Sigmoid colon (tissue), 7 donors: ENCODE data around the gene KRT23. TPM values are rescaled to one million over a fixed set of nuclear protein-coding genes. Genes with fewer than 3 reads are reported as not detected.

Experiments used
- DNase-seq: peaks from one replicate; pipeline ENCODE4 v3.0.0-alpha.2; 2019
- H3K27ac ChIP-seq, 4 donors: fragments of 200-600 bp; sonication (generic); one replicate each; pipeline ENCODE4 v1.5.1; 2016 to 2019; ENCODE audit warnings: mild to moderate bottlenecking in 1 of 4
- H3K27me3 ChIP-seq, 3 donors: fragments of 200-600 bp; sonication (generic); one replicate each; pipeline ENCODE4 v1.5.1; 2019; ENCODE audit warnings: mild to moderate bottlenecking in 1 of 3
- H3K36me3 ChIP-seq, 4 donors: fragments of 200-600 bp; sonication (generic); one replicate each; pipeline ENCODE4 v1.5.1; 2016 to 2019
- H3K4me1 ChIP-seq, 4 donors: fragments of 200-600 bp; sonication (generic); one replicate each; pipeline ENCODE4 v1.5.1; 2017 to 2019
- H3K4me3 ChIP-seq, 4 donors: fragments of 200-600 bp; sonication (generic); one replicate each; pipeline ENCODE4 v1.5.1; 2017 to 2019; ENCODE audit warnings: mild to moderate bottlenecking in 2 of 4, moderate library complexity in 1 of 4
- H3K9me3 ChIP-seq, 4 donors: fragments of 200-600 bp in 3 of 4; sonication (generic) in 3 of 4; one replicate each; pipeline versions ENCODE4 v1.5.1 to v1.6.1; 2013 to 2019
- CTCF ChIP-seq, 4 experiments: fragments of 450-650 bp in 3 of 4; fragments of 200-600 bp in 1 of 4; IDR thresholded peaks; one replicate each; pipeline ENCODE4 v1.5.1; 2016 to 2019; ENCODE audit warnings: antibody characterized with exemption in 4 of 4, mild to moderate bottlenecking in 3 of 4, moderate library complexity in 2 of 4
- EP300 ChIP-seq, 4 donors: sonication (generic); formaldehyde crosslinking; IDR thresholded peaks; one replicate each; pipeline ENCODE4 v1.6.1; 2017; ENCODE audit warnings: antibody characterized with exemption in 4 of 4
- POLR2A ChIP-seq, 2 donors: fragments of 450-650 bp; IDR thresholded peaks; one replicate each; pipeline ENCODE4 v1.6.1; 2016; ENCODE audit warnings: antibody characterized with exemption in 2 of 2, mild to moderate bottlenecking in 2 of 2, moderate library complexity in 2 of 2
- POLR2AphosphoS5 ChIP-seq, 4 donors: sonication (generic); formaldehyde crosslinking; IDR thresholded peaks; one replicate each; pipeline ENCODE4 v1.6.1; 2017; ENCODE audit warnings: antibody characterized with exemption in 4 of 4
- WGBS, 2 donors: extraction: QIAGEN DNeasy Blood & Tissue Kit; methylation state at CpG; one replicate each; pipeline ENCODE4 v1.1.7; 2013; 5-methylcytosine and 5-hydroxymethylcytosine counted together
- intact Hi-C: fragments of 100-400 bp; cut with DNase I; formaldehyde crosslinking; loops from one replicate; pipeline ENCODE4 v1.15.1; 2023
- polyA plus RNA-seq, 3 donors: library from polyadenylated mRNA; stranded (reverse); fragments of 200-250 nt; gene quantifications; one replicate each; pipeline ENCODE4 v1.2.3, GENCODE V29; 2013
- total RNA-seq, 4 donors: library from RNA; depleted of rRNA; stranded (reverse); fragments of >200 nt; gene quantifications; one replicate each; pipeline ENCODE4 v1.1.0, GENCODE V29; 2016
- donor health status: healthy with polysubstance abuse.
- donor health status: Bipolar disorder and iron deficiency.
- donor health status: healthy.

KRT23 gene
- total and polyA plus RNA-seq, 7 donors, result 0.27 to 3.7 (median 0.48) TPM; not detected in 3

- peaks cover 0 to 21% (median 0%) of the 10 kb centered on the region in 3 donors for H3K27me3 ChIP-seq
- H3K36me3 ChIP-seq, result no peaks in the 10 kb centered on the region
- H3K4me3 ChIP-seq, result no peak overlapping the region
- intact Hi-C loops, result no loop called here
- H3K27ac ChIP-seq, result no peak overlapping the region
- WGBS, 2 donors, result 18 to 57% methylated on average over 3 of the region's 3 CpGs
- no peak for DNase-seq
- H3K9me3 ChIP-seq, result no peaks in the 10 kb centered on the region
- TF ChIP-seq POLR2A (IDR thresholded peaks at IDR 0.05) (no peak), POLR2AphosphoS5 (IDR thresholded peaks at IDR 0.05) (no peak)
- H3K4me1 ChIP-seq, result no peaks in the 10 kb centered on the region
These were observed 51.4 kb downstream of the KRT23 start for GRCh38 chr17:40886090-40886489.

GRCh38 chr17:40884708-40885512 is 52.5 kb downstream of the KRT23 start, which contains the start of gene KRT20:
Gene KRT20, minus strand, starts transcription at chr17:40885242. Its CDS starts 57 bp downstream, at chr17:40885185.
- H3K27ac ChIP-seq, result no peak within 1 kb of the TSS
- TF ChIP-seq POLR2AphosphoS5 (IDR thresholded peaks at IDR 0.05) (no peak), POLR2A (IDR thresholded peaks at IDR 0.05) (no peak), CTCF (IDR thresholded peaks at IDR 0.05) (no peak), EP300 (IDR thresholded peaks at IDR 0.05) (no peak)
- no peaks in the 10 kb centered on the region for H3K4me1 ChIP-seq
- 56 to 84% methylated on average over 23 of the region's 23 CpGs for WGBS, 2 donors
- H3K36me3 ChIP-seq, result no peaks in the 10 kb centered on the region
- intact Hi-C loops, result no loop called here
- peaks cover 0 to 20% (median 0%) of the 10 kb centered on the region in 3 donors for H3K27me3 ChIP-seq
- no peak for DNase-seq
- H3K9me3 ChIP-seq, result no peaks in the 10 kb centered on the region
- H3K4me3 ChIP-seq, result no peak within 1 kb of the TSS

GRCh38 chr17:40883626-40884334 is 53.7 kb downstream of the KRT23 start:
- no peak for TF ChIP-seq CTCF (IDR thresholded peaks at IDR 0.05)
- TF ChIP-seq EP300 (IDR thresholded peaks at IDR 0.05), result no peak
- no peak for TF ChIP-seq POLR2A (IDR thresholded peaks at IDR 0.05)
- TF ChIP-seq POLR2AphosphoS5 (IDR thresholded peaks at IDR 0.05), result no peak
- Histone ChIP-seq H3K4me1 (no peaks in the 10 kb centered on the region), H3K9me3 (no peaks in the 10 kb centered on the region), H3K4me3 (no peak overlapping the region), H3K36me3 (no peaks in the 10 kb centered on the region), H3K27ac (no peak overlapping the region), H3K27me3 (peaks cover 0 to 17% (median 0%) of the 10 kb centered on the region in 3 donors)
- WGBS, 2 donors, result 22 to 75% methylated on average over 7 of the region's 7 CpGs
- intact Hi-C loops, result no loop called here
- no peak for DNase-seq

- WGBS, 2 donors, result 66 to 91% methylated on average over 1 of the region's 1 CpG
- peaks cover 0 to 11% (median 0%) of the 10 kb centered on the region in 3 donors for H3K27me3 ChIP-seq
- no peak overlapping the region for H3K27ac ChIP-seq
- no peak for TF ChIP-seq CTCF (IDR thresholded peaks at IDR 0.05)
- no peak for TF ChIP-seq POLR2AphosphoS5 (IDR thresholded peaks at IDR 0.05)
- TF ChIP-seq EP300 (IDR thresholded peaks at IDR 0.05), result no peak
- TF ChIP-seq POLR2A (IDR thresholded peaks at IDR 0.05), result no peak
- no peak overlapping the region for H3K4me3 ChIP-seq
- DNase-seq, result no peak
- intact Hi-C loops, result no loop called here
- no peaks in the 10 kb centered on the region for H3K9me3 ChIP-seq
- H3K4me1 ChIP-seq, result no peaks in the 10 kb centered on the region
- no peaks in the 10 kb centered on the region for H3K36me3 ChIP-seq
These were observed 54.4 kb downstream of the KRT23 start for GRCh38 chr17:40883031-40883430.

- no peak for TF ChIP-seq POLR2A (IDR thresholded peaks at IDR 0.05)
- no peak for TF ChIP-seq CTCF (IDR thresholded peaks at IDR 0.05)
- no peak for TF ChIP-seq EP300 (IDR thresholded peaks at IDR 0.05)
- no peak for TF ChIP-seq POLR2AphosphoS5 (IDR thresholded peaks at IDR 0.05)
- intact Hi-C loops, result no loop called here
- WGBS, 2 donors, result 98 to 100% methylated on average over 1 of the region's 1 CpG
- DNase-seq, result no peak
- H3K4me3 ChIP-seq, result no peak overlapping the region
- no peaks in the 10 kb centered on the region for H3K9me3 ChIP-seq
- no peaks in the 10 kb centered on the region for H3K27me3 ChIP-seq
- no peak overlapping the region for H3K27ac ChIP-seq
- H3K36me3 ChIP-seq, result no peaks in the 10 kb centered on the region
- H3K4me1 ChIP-seq, result no peaks in the 10 kb centered on the region
These were observed 58.4 kb downstream of the KRT23 start for GRCh38 chr17:40879026-40879425.
